Fibroblast of pulmonary artery (primary cell): ENCODE data around the gene FADS3.

ENCODE experiments used
- DNase-seq: peaks from one replicate; pipeline ENCODE4 v3.0.0-alpha.2; 2010; ENCODE audit warnings: low read depth
- H3K4me3 ChIP-seq: replicated peaks from 2 replicates; pipeline ENCODE4 v1.5.1; 2011; ENCODE audit warnings: low read depth, mild to moderate bottlenecking, control low read depth, low read length, moderate library complexity
- CTCF ChIP-seq: IDR thresholded peaks from 2 replicates; pipeline ENCODE4 v1.5.1; 2011; ENCODE audit warnings: mild to moderate bottlenecking, control low read depth, low read length, inconsistent platforms; ENCODE audit errors: missing control alignments

The FADS3 gene

GRCh38 chr11:61872935-61873565 is 18.3 kb downstream of the FADS3 start:
- no peak overlapping the region for H3K4me3 ChIP-seq
- no peak for DNase-seq
- TF ChIP-seq CTCF: no peak

GRCh38 chr11:61871158-61871597 is 20.2 kb downstream of the FADS3 start:
- TF ChIP-seq CTCF: peak; percentile 84
- H3K4me3 ChIP-seq: no peak overlapping the region
- peak; percentile 82 for DNase-seq

- no peak for TF ChIP-seq CTCF
- DNase-seq: peak; percentile 35
- H3K4me3 ChIP-seq: no peak overlapping the region
These were observed 20.8 kb downstream of the FADS3 start for GRCh38 chr11:61870541-61871031.

- no peak for DNase-seq
These were observed 21.5 kb downstream of the FADS3 start for GRCh38 chr11:61869708-61870451.

GRCh38 chr11:61869429-61869707 is 22.0 kb downstream of the FADS3 start:
- TF ChIP-seq CTCF: no peak
- no peak overlapping the region for H3K4me3 ChIP-seq
- no peak for DNase-seq

More at GRCh38 chr11:61869708-61870451, 21.5 kb downstream of the FADS3 start:
- no peak overlapping the region for H3K4me3 ChIP-seq
- TF ChIP-seq CTCF: no peak

- no peak for DNase-seq
- no peak overlapping the region for H3K4me3 ChIP-seq
- TF ChIP-seq CTCF: no peak
These were observed 22.5 kb downstream of the FADS3 start for GRCh38 chr11:61868571-61869428.
